Measurements from ENCODE around the gene ABRAXAS1.
A peak's percentile ranks its signal among the peaks of the same experiment; 100 is the strongest.

ABRAXAS1 gene

DNA sequence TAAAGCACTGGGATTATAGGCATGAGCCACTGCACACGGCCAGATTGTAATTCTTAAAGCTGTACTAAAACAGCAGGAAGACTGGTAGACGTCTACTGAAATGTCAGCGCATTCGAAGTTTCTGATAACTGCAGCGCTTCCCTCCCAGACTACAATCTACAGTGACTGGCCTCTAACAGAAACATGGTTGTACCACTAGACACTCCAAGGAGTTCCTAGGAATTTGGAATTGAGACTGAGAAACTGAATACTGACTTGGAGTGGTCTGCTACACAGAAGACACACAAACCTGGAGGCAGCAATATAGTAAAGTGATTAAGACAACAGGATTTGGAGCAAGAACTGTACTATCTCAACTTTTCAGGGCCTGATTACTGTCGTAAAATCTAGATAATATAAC is 30.2 kb downstream of the ABRAXAS1 start:
- TF ChIP-seq, protein P1, sequence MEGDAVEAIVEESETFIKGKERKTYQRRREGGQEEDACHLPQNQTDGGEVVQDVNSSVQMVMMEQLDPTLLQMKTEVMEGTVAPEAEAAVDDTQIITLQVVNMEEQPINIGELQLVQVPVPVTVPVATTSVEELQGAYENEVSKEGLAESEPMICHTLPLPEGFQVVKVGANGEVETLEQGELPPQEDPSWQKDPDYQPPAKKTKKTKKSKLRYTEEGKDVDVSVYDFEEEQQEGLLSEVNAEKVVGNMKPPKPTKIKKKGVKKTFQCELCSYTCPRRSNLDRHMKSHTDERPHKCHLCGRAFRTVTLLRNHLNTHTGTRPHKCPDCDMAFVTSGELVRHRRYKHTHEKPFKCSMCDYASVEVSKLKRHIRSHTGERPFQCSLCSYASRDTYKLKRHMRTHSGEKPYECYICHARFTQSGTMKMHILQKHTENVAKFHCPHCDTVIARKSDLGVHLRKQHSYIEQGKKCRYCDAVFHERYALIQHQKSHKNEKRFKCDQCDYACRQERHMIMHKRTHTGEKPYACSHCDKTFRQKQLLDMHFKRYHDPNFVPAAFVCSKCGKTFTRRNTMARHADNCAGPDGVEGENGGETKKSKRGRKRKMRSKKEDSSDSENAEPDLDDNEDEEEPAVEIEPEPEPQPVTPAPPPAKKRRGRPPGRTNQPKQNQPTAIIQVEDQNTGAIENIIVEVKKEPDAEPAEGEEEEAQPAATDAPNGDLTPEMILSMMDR (IDR thresholded peaks at IDR 0.05; ENCODE audit: insufficient read depth, low read depth, low read length, missing control alignments): no peak
- peak overlapping the region; percentile 86 for H3K4me3 ChIP-seq (ENCODE audit: low read depth, low read length)
- DNase-seq (ENCODE audit: low read depth): no peak

DNA sequence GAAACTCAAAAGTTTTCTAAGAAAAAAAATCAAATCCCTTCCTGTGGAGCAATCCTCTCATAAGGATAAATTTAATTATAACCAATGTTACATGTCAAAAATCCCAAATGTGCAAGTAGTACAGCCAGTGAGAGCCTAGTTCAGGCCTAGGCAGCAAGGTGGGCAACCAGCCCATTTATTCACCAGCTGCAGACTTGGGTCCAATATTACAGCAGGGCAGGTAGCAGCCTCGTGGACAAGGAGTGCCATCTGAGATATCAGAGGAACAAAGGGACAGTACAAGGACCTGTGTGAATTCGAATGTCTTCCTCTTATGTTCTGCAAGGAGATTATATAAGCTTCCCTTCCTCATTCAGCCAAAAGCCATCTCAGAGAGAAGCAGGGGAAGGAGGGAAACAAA is 35.9 kb downstream of the ABRAXAS1 start:
- no peak for DNase-seq (ENCODE audit: low read depth)
- TF ChIP-seq, protein P1 (IDR thresholded peaks at IDR 0.05; ENCODE audit: insufficient read depth, low read depth, low read length, missing control alignments): no peak

DNA sequence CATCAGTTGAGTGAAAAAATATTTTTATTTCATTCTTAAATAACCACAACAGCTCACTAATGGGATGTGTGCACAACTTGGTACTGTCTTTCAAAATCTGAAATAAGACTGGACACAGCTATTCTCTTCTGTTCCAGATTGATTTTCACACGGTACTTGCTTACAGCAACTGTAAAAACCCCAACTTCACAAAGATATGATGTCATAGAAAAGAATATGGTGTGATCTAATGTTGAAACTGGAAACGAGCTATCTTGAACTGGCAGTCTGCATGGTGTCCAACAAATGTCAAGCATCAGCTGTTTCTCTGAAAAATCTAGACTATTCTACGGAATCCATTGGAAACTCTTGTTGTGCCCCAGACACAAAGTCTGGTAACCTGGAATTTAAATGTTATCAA is 44.0 kb downstream of the ABRAXAS1 start:
- H3K4me3 ChIP-seq (ENCODE audit: low read depth, low read length): no peak overlapping the region
- TF ChIP-seq, protein P1 (IDR thresholded peaks at IDR 0.05; ENCODE audit: insufficient read depth, low read depth, low read length, missing control alignments): no peak
- no peak for DNase-seq (ENCODE audit: low read depth)

More for the DNA sequence above, 35.9 kb downstream of the ABRAXAS1 start:
- no peak overlapping the region for H3K4me3 ChIP-seq (ENCODE audit: low read depth, low read length)

DNA sequence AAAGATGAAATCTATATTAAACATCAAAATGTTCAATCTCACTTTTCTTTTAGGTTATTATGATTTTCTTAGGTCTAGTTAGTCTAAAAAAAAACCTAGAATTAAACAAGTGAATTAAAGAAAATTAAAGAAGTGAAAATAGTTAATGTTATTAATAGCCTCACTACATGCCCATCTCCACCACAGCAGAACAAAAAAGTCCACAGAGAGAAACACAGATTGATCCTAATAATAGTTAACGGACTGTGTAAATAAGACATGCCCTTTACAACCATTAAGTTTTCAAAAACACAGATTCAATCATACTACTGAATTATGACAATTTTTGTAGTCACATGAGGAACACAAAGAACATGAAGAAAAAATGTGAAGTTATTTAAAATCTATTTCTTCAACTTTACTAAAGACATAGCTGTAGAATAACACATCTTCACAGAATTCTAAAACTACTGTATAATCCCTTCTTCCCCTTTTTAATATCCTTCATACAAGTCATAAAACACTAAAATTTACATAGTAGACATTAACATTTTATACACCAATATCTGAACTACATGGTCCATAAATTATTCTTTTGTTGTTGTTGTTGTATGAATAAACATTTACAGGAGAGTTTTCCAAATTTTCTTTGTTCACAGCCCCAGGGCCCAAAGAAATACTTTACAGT is 44.6 kb downstream of the ABRAXAS1 start:
- TF ChIP-seq, protein P1 (IDR thresholded peaks at IDR 0.05; ENCODE audit: insufficient read depth, low read depth, low read length, missing control alignments): no peak
- no peak for DNase-seq (ENCODE audit: low read depth)
- H3K4me3 ChIP-seq (ENCODE audit: low read depth, low read length): no peak overlapping the region

DNA sequence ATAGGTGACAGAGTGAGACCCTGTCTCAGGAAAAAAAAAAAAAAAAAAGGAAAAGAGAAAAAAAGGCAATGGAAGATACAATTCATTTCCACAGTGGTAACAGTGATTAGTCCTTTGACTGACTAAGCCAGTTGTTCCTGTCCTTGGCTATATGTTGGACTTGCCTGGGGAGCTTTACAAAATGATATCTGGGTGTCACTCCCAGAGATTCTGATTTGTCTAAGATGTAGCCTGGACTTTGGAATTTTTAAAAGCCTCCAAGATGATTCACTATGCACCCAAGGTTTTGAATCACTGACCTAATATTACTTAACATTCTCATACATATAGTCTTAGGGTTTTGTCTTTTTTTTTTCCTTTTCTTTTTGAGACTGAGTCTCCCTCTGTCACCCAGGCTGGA is 46.2 kb downstream of the ABRAXAS1 start:
- no peak overlapping the region for H3K4me3 ChIP-seq (ENCODE audit: low read depth, low read length)
- TF ChIP-seq, protein P1 (IDR thresholded peaks at IDR 0.05; ENCODE audit: insufficient read depth, low read depth, low read length, missing control alignments): no peak
- no peak for DNase-seq (ENCODE audit: low read depth)

DNA sequence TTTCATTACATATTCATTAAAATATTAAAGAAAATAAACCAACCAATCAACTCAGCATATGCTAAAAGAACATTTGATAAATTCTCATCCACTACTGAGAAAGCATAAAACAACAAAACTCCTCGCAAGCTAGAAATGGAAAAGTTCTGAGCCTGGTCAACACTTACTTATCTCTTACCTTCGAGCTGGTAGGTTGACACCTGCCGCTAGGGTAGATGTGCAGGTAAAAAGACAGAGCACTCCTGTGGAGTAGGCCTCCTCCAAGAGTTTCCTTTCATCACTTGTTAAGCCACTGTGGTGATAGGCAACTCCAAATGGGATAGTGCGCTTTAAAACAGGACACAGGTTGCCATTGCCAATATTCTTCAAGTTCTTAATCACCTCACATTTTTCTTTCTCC is 48.2 kb downstream of the ABRAXAS1 start:
- H3K4me3 ChIP-seq (ENCODE audit: low read depth, low read length): no peak overlapping the region
- TF ChIP-seq, protein P1 (IDR thresholded peaks at IDR 0.05; ENCODE audit: insufficient read depth, low read depth, low read length, missing control alignments): no peak
- no peak for DNase-seq (ENCODE audit: low read depth)

DNA sequence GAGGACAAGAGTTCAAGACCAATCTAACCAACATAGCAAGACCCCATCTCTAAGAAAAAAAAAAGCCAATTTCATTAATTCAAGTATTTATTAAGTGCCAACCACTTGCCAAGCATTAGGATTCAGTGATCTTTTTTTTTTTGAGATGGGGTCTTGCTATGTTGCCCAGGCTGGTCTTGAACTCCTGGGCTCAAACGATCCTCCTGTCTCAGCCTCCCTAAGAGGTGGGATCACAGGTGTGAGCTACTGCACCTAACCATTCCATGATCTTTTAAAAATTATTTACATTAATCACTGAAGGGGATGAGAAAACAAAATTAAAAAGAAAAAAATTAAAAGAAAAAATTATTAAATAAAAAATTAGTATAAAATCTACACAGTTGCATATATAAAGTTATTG is 53.7 kb downstream of the ABRAXAS1 start:
- TF ChIP-seq, protein P1 (IDR thresholded peaks at IDR 0.05; ENCODE audit: insufficient read depth, low read depth, low read length, missing control alignments): no peak
- no peak for DNase-seq (ENCODE audit: low read depth)
- no peak overlapping the region for H3K4me3 ChIP-seq (ENCODE audit: low read depth, low read length)

All from GM12865 (cell line).